HG02642 (cell line): ENCODE measurements around the gene SLC25A5.
"Not testable (repeated sequence)": the region's sequence is repeated elsewhere in the genome, so short reads cannot be mapped to it uniquely, and the experiment has no call there.

Source experiments
- ATAC-seq: cut with Tn5 transposase; IDR thresholded peaks from one replicate; pipeline ENCODE4 v1.9.1; 2021; ENCODE audit warnings: mild to moderate bottlenecking; ENCODE audit not compliant: unreplicated experiment, poor library complexity

SLC25A5 gene

GRCh38 chrX:119502727-119503483, 34.7 kb downstream of the SLC25A5 start:
- ATAC-seq, result no peak

GRCh38 chrX:119503484-119503861, 35.2 kb downstream of the SLC25A5 start:
- no peak for ATAC-seq

- ATAC-seq, result not testable (repeated sequence)
These were observed 36.9 kb downstream of the SLC25A5 start for GRCh38 chrX:119505145-119505544.

GRCh38 chrX:119505945-119506344, 37.7 kb downstream of the SLC25A5 start:
- ATAC-seq, result no peak

- ATAC-seq, result no peak
These were observed 39.0 kb downstream of the SLC25A5 start for GRCh38 chrX:119507206-119507605.

- ATAC-seq, result no peak
These were observed 44.0 kb downstream of the SLC25A5 start for GRCh38 chrX:119512146-119512800.

GRCh38 chrX:119516157-119516702, 48.0 kb downstream of the SLC25A5 start:
- peak; percentile 73 for ATAC-seq

- no peak for ATAC-seq
These were observed 50.1 kb downstream of the SLC25A5 start for GRCh38 chrX:119518371-119518770.
